Renal pelvis (tissue), 4 donors: Measurements from ENCODE around the gene ABCA13. TPM values are rescaled to one million over a fixed set of nuclear protein-coding genes. Genes with fewer than 3 reads are reported as not detected.

Experiments
- DNase-seq: peaks from one replicate; pipeline ENCODE4 v3.0.0-alpha.2; 2013
- polyA plus RNA-seq, 3 donors: library from polyadenylated mRNA; unstranded; fragments of 120-200 nt; gene quantifications; one replicate each; pipeline ENCODE4 v1.2.1, GENCODE V29; 2013; ENCODE audit not compliant: insufficient read length in 3 of 3

ABCA13 gene
- polyA plus RNA-seq, 3 donors: 0.70 to 1.8 (median 0.88) TPM

DNA sequence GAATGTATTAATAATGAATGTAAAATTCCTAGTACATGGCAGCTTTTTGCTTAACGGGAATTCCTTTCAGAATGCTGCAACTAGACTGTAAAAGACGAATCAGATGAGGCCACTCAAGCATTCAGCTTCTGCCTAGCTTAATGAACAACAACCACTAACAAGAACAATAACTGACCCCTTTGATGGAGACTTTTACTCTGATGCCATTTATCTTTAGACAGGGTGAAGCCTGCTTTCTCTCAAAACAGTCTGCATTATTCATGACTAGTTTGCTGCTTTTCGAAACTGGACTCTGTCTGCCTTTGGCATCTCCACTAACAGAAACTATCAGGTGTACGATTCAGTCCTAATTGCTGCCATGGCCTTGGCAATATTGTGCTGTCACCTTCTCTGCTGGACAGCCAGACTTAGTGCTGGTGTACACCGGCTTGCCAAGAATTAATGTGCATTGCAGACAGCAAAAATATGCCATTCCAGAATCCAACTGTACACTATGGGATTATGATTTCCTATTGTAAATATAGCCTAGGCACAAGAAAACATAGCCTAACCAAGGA lies 457.6 kb downstream of the ABCA13 start:
- no peak for DNase-seq

DNA sequence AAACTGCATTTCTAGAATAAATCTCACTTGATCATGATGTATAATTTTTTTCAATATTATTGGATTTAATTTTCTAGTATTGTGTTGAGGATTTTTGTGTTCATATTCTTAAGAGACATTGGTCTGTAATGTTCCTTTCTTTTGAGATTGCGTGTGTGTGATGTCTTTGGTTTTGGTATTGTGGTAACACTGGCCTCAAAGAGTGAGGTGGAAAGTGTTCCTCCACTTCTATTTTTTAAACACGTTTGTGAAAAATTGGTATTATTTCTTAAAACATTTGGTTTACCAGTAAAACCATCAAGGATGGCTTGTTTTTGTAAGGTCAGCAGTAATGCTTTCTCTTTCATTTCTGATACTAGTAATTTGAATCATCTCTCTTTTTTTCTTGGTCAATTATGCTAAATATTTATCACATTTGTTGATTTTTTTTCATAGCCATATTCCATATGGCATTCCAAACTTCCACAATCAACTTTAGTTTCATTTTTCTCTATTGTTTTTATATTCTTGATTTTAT lies 462.9 kb downstream of the ABCA13 start:
- no peak for DNase-seq

DNA sequence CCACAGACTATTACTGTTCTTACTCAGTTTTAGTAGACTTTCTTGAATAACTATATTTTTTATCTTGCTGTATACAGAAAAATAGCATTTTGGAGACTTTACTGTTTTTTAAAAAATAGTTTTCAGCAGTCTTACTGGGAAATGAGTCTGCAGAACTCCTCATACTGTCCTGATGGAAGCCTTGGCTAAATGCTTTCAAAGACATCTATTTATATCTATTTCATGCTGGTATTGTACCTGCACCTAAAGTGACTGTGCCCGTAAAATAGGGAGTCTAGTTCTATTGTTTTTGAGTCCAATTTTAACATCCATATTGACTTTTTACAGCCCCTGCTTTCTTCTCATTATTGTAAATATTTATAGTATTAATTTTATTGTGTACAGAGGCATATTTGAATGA lies 464.5 kb downstream of the ABCA13 start:
- no peak for DNase-seq

DNA sequence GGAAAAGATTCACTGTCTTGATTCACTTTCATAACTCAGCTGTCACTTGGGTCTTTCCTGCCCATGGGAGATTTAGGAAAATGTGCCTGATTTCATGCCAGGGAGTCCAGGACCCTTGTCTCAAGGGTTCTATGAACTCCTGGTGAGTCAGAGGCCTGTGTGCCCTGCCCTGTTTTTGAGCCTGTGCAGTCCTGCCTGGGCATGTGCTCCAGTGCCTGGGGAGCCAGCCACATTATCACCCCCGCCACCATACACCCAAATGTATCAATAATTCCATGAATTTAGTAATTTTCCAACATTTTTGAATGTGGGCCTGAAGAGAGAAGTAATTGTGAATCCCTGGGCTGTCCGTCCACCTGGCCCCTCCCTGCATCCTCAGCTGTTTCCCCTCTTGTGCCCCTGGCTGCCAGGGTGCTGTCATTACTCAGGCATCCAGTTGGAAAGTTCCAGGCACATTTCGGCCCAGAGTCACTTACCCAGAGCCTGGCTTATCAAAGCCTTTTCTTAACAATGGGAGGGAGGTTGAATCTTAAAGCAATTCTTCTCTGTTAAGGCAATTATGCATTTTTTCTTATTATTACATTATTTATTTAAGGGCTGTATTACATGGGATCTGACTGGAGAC lies 465.2 kb downstream of the ABCA13 start:
- no peak for DNase-seq

DNA sequence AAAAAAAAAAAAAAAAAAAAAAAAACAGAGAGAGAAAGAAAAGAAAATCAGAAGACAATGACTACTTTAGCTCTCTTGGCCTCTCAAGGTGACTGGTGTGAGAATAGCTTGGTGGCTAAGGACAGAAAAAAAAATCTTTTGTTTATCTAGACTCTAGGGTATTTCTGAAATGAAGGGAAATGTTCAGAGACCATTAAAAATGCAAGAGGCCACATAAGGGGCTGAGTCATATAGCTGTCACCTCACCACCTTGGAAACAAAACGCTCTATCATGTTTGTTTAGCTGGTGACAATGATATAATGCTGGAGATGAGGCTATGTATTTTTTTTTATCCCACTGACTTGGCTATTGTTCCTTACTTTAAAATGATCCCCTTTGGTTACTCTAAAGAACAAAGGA lies 466.1 kb downstream of the ABCA13 start:
- no peak for DNase-seq

DNA sequence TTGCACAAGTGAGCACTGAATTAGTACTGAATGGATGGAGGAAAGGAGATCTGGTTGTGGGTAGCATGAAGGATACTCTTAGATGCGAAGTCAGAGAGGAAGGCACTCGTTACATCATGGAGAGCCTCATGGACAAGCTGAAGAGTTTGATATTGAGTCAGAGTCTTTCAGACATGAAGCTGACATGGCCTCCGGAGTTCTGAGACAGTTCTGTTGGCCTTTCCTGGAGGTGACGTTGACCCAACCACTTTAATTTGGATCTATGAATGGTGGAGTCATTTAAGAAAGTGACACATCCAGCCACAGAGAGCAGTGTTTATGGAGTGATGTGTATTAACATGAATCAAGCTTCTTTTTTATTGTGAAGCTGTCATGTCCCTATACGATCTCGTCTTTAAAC lies 466.8 kb downstream of the ABCA13 start:
- no peak for DNase-seq

DNA sequence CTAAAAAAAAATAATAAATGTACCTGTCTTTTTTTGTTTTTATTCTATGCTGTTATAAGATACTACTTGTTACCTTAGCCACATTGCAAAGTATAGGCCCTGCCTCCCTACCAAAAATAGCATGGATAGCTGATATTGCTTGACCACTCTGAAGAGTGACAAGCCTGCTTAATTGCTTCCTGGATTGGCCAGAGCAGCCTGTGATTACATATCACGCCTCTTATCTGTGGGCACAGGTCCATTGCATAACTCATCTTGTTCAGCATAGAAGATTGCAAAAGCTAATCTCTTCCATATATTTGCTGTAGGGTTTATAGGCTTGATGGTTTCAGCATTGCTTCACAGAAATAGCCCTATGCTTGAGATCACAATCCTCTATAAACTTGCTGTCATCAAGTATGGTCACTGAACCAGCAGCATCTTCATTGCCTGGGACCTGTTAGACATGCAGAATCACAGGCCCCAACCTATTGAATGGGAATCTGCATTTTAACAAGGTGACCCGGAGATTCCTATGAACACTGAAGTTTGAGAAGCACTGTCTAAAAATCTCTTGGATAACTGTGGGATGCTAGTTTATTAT lies 472.3 kb downstream of the ABCA13 start:
- DNase-seq: no peak

DNA sequence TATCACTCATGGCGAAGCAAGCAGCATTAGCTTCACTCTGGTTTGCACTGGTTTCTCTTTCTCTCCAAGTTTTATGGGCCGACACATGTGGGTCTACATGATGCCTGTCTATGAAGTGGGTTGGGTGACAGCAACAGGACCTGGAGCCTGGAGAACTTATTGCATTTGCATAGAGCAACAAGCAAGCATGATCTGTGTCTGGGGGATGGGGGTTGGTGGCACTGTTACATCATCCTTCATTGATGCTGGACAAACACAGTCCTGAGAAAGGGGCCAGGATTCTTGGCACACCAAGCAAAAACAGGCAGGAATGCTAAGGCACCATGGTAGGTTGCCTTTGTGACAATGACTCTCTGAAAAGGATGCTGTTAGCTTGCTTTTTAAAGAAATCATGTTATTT lies 486.9 kb downstream of the ABCA13 start:
- DNase-seq: no peak

DNA sequence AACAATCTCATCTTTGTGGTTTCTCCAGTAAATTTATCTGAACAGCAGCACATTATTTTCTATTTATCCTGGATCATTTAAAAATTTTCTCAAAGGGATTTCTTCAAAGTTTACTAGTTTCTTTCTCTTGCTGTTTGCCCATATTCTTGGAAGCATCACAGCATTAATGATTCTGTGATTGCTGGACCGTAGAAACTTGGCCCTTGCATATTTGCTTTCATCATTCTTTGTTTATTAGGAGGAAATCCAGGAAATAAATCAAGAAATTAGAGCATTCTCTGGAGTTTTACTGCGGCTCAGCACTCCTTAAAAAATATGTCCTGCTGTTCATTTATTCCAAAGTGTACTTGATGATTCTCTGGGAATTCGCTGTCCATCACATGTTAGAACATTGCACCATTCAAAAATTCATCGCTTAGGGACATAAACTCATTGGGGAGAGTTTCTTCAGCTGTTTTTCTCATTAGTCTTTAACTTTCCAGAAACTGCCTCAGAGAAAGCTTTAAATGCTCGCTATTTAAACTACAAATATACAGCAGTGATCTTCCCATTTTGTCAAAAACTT lies 489.1 kb downstream of the ABCA13 start:
- DNase-seq: peak; percentile 54

DNA sequence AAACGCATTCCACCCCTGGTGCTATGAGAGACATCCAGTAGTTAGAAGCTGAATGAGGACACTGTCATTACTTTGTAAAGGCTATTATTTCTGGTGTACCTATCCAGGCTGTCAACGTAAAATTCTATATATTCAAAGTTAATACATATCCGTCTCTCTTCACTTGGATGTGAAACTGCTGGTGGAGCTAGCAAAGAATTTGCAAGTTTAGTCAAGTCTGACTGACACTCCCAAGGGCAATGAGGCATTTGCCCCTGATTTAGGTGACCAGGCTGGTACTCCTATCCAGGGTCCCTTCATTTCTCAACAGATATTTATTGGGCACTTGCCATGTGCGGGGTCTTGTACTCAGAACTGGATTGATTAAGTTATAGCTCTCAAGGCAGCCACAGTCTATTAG lies 493.0 kb downstream of the ABCA13 start:
- DNase-seq: no peak

DNA sequence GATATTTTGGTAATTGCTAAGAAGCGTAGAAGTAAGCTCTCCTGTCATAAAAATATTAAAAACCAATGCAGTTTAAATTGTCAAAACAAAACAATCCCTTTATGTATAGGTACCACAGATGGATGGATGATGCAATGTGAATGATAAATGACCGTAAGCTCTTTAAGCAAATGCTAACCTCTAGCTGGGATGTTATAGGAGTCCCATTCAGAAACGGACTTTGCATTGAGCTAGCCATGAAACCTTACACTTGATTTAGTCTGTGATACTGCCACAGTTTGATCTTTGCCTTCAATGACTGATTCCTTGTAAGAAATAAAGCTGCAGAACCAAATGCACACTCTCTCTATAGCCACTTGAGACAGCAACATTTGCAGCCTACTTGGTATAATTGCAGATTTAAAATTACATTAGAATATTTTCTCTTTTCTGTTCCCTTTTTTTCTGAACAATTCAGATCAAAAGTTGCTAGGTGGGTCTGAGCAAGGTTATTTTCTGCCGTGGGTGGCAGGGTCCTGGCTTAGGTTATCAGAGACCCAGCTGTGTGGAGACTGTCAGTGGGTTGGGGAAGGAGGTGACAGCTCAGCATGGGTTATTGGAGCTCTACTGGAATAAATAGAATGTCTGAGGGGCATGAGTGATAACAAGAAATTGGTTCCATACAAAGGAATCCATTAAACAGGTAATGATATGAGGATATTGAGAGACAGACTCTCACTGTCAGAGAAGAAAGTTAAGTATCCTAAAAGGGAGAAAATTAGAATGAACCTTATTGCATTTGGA lies 494.3 kb downstream of the ABCA13 start:
- no peak for DNase-seq

DNA sequence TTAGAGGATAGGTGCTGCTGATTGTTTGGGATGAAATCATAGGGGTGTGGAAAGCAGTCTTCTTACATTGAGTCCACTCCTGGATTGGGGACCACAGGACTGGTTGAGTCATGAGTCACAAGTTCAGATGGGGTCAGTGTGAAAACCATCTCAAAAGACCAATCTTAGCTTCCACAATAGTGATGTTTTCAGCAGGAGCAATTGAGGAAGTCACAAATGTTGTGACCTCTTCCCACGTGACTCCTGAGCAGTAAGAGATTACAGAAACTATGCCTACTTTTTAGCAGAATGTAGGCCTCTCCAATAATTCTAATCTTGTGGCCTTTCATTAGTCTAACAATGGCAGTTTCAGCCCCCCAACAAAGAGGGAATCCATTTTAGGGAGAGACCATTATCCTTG lies 496.1 kb downstream of the ABCA13 start:
- DNase-seq: no peak

DNA sequence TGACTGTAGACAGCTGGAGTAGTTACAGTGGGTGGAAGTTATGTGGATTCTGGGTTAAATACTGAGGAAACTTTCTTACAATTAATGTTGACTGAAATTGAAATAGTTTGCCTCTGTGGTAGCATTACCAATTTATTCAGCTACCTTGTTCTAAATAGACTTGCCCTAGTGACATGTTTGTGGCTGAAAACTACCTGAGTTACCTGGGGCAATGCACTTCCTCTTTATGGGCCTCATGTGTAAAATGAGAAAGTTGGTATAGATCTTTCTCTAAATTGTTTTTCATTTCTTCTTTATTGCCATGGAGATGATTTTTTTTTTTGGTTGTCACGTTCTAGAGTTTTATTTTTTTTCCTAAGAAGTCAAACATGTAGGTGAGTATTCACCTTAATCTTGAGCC lies 500.4 kb downstream of the ABCA13 start:
- no peak for DNase-seq

DNA sequence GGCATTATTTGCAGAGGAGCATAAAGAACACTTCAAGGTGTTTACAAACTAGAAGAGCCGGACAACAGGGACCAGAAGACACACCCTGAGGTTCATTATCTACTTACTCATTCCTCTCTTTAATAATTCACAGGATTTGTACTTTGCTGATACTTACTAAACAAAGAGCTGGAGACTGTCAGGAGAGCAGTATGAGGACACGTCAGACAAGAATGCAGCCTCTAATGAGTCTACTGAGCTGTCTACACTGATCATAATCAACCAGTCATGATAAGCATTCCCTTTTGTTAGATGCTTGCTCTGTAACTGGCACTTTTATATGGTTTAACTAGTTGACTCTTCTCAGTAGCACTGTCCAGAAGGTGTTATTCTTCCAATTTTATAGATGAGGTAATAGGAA lies 509.7 kb downstream of the ABCA13 start:
- DNase-seq: no peak

DNA sequence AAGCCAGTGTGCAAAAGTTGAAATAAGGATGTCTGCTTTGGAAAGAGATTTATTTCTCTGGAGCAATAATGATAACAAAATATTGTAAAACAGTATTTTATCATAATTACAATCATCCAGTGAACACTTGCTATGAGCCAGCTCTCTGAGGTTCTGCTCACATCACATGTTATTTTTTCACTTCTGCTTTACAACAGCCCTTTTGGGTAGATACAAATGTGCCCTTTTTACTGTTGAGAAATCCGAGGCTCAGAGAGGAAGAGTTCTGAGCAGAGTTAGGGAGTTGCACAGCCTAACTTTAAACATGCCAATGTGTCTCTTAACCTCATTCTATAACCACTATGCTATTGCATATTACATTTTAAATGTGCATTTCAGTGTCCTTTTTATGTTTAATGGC lies 520.5 kb downstream of the ABCA13 start:
- no peak for DNase-seq

Other genes with a start within 250 kb of the ABCA13 start
- under 1 TPM; 0.45 to 0.54 (median 0.50) TPM for gene PKD1L1, start 223.0 kb upstream of the ABCA13 start, polyA plus RNA-seq
- 10 to 100 TPM; 16.3 to 27.9 (median 23.6) TPM for gene HUS1, start 191.8 kb upstream of the ABCA13 start, polyA plus RNA-seq
- under 1 TPM; 0.22 to 0.39 (median 0.26) TPM for gene SUN3, start 142.4 kb upstream of the ABCA13 start, polyA plus RNA-seq
- gene C7orf57, start 135.9 kb upstream of the ABCA13 start, polyA plus RNA-seq: 1 to 10 TPM in 1 of 3 donors, under 1 TPM in 2; 0.43 to 1.1 (median 0.64) TPM
- gene UPP1, start 82.2 kb upstream of the ABCA13 start, polyA plus RNA-seq: 10 to 100 TPM; 11.8 to 15.7 (median 14.2) TPM